Right lobe of liver (tissue), 4 donors: Measurements from ENCODE around the gene CAMTA1.

Experiments
- POLR2A ChIP-seq: fragments of 450-650 bp; IDR thresholded peaks from one replicate; pipeline ENCODE4 v1.6.1; 2017; ENCODE audit warnings: antibody characterized with exemption, mild to moderate bottlenecking
- TF ChIP-seq, protein P1 (sequence below), 4 donors: fragments of 200-600 bp in 3 of 4; fragments of 450-650 bp in 1 of 4; IDR thresholded peaks; one replicate each; pipeline versions ENCODE4 v1.5.1 to v1.8.0; 2016 to 2022; ENCODE audit warnings: antibody characterized with exemption in 4 of 4, mild to moderate bottlenecking in 2 of 4
- donor health status: DM: no; HTN: no; CAD: no.
- donor health status: DM: no; HTN: no; CAD: no.
- donor health status: DM: no; HTN: yes; CAD: no.

DNA sequence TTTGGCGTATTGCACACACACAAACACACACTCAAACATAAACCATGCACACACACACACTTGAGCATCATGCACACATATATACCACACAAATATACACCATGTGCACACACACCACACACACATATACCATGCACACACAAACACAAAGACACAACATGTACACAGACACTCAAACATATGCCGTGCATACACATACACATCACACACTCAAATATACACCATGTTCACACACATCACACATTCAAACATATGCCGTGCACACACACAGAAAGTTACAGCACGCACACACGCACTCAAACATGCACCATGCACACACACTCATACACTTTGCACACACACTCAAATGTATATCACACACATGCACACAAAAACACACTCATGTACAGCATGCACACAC is 361.5 kb downstream of the CAMTA1 start:
- TF ChIP-seq, protein P1, sequence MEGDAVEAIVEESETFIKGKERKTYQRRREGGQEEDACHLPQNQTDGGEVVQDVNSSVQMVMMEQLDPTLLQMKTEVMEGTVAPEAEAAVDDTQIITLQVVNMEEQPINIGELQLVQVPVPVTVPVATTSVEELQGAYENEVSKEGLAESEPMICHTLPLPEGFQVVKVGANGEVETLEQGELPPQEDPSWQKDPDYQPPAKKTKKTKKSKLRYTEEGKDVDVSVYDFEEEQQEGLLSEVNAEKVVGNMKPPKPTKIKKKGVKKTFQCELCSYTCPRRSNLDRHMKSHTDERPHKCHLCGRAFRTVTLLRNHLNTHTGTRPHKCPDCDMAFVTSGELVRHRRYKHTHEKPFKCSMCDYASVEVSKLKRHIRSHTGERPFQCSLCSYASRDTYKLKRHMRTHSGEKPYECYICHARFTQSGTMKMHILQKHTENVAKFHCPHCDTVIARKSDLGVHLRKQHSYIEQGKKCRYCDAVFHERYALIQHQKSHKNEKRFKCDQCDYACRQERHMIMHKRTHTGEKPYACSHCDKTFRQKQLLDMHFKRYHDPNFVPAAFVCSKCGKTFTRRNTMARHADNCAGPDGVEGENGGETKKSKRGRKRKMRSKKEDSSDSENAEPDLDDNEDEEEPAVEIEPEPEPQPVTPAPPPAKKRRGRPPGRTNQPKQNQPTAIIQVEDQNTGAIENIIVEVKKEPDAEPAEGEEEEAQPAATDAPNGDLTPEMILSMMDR (IDR thresholded peaks at IDR 0.05) = no peak
- no peak for TF ChIP-seq POLR2A
